ENCODE results near the gene ARL8B. TPM values are rescaled to one million over a fixed set of nuclear protein-coding genes. Genes with fewer than 3 reads are reported as not detected.

ARL8B gene
- polyA plus RNA-seq, 1 of the 3 experiments (the other 2 are of a cell fraction): 21.9 TPM

GRCh38 chr3:5133239-5134018 is 11.3 kb downstream of the ARL8B start:
- Histone ChIP-seq H3K36me3 (replicated peaks in 1 of 2; ENCODE audit: control insufficient read depth in 1 of 2, insufficient read depth in 2 of 2, low read length in 1 of 2) (peaks cover 0 to 5% of the 10 kb centered on the region in 2 experiments), H3K79me2 (ENCODE audit: insufficient read depth) (peaks cover 100% of the 10 kb centered on the region), H3K4me3 (ENCODE audit: low read depth in 2 of 2, low read length in 1 of 2) (no peak overlapping the region), H3K9me2 (no peaks in the 10 kb centered on the region), H3K27ac (ENCODE audit: low read depth in 2 of 2, low read length in 1 of 2) (no peak overlapping the region), H3K4me1 (ENCODE audit: control insufficient read depth in 1 of 2, insufficient read depth in 2 of 2, low read depth in 1 of 2, low read length in 1 of 2) (peaks cover 6 to 13% of the 10 kb centered on the region in 2 experiments; a peak in 3 of 4 replicates), H3F3A (replicated peaks; ENCODE audit: insufficient read depth) (peaks cover 16% of the 10 kb centered on the region), H3K27me3 (ENCODE audit: insufficient read depth) (no peaks in the 10 kb centered on the region), H3K9me3 (no peaks in the 10 kb centered on the region), H3K4me2 (no peak overlapping the region), H2AFZ (ENCODE audit: low read depth) (no peak overlapping the region), H4K20me1 (ENCODE audit: insufficient read depth) (peaks cover 71% of the 10 kb centered on the region), H3K9ac (no peak overlapping the region)
- 87% methylated on average over 7 of the region's 7 CpGs for WGBS (ENCODE audit: low lambda C conversion rate)
- TF ChIP-seq USF2 (IDR thresholded peaks at IDR 0.05; ENCODE audit: borderline replicate concordance, low read depth, low read length) (no peak), USF1 (IDR thresholded peaks at IDR 0.05; ENCODE audit: borderline replicate concordance, low read depth) (no peak), POLR2AphosphoS5 (IDR thresholded peaks at IDR 0.05; ENCODE audit: low read depth, low read length) (no peak), PBX3 (IDR thresholded peaks at IDR 0.05) (no peak), JUND (IDR thresholded peaks at IDR 0.05) (no peak), EZH2phosphoT487 (IDR thresholded peaks at IDR 0.05; ENCODE audit: borderline replicate concordance, low read depth) (no peak)
- DNase-seq: no peak
- CTCF ChIA-PET: interaction anchor here (1.6 kb wide), 1 partner anchor 11 kb away, joined by 7 read pairs; the partner anchor contains the start of gene ARL8B
- POLR2A ChIA-PET: no interaction called here

GRCh38 chr3:5134019-5134391 is 11.9 kb downstream of the ARL8B start:
- Histone ChIP-seq H3F3A (replicated peaks; ENCODE audit: insufficient read depth) (peaks cover 21% of the 10 kb centered on the region), H2AFZ (ENCODE audit: low read depth) (no peak overlapping the region), H3K9me2 (no peaks in the 10 kb centered on the region), H3K36me3 (replicated peaks in 1 of 2; ENCODE audit: control insufficient read depth in 1 of 2, insufficient read depth in 2 of 2, low read length in 1 of 2) (no peaks in the 10 kb centered on the region), H3K4me1 (ENCODE audit: control insufficient read depth in 1 of 2, insufficient read depth in 2 of 2, low read depth in 1 of 2, low read length in 1 of 2) (peaks cover 10 to 17% of the 10 kb centered on the region in 2 experiments; a peak in 3 of 4 replicates), H3K79me2 (ENCODE audit: insufficient read depth) (peaks cover 100% of the 10 kb centered on the region), H3K9me3 (no peaks in the 10 kb centered on the region), H4K20me1 (ENCODE audit: insufficient read depth) (peaks cover 72% of the 10 kb centered on the region), H3K4me2 (no peak overlapping the region), H3K27me3 (ENCODE audit: insufficient read depth) (no peaks in the 10 kb centered on the region), H3K9ac (no peak overlapping the region), H3K4me3 (ENCODE audit: low read depth in 2 of 2, low read length in 1 of 2) (no peak overlapping the region), H3K27ac (ENCODE audit: low read depth in 2 of 2, low read length in 1 of 2) (no peak overlapping the region)
- ChIA-PET POLR2A (no interaction called here), CTCF (interaction anchor here (1.6 kb wide), 1 partner anchor 11 kb away, joined by 7 read pairs; the partner anchor contains the start of gene ARL8B)
- WGBS (ENCODE audit: low lambda C conversion rate): 86% methylated on average over 3 of the region's 3 CpGs
- DNase-seq: no peak
- TF ChIP-seq ZBTB33 (IDR thresholded peaks at IDR 0.05; ENCODE audit: borderline replicate concordance, low read depth): no peak
- TF ChIP-seq REST (IDR thresholded peaks at IDR 0.05; ENCODE audit: low read depth, low read length): no peak
- no peak for TF ChIP-seq YY1 (IDR thresholded peaks at IDR 0.05; ENCODE audit: low read depth)
- TF ChIP-seq RFX5 (IDR thresholded peaks at IDR 0.05; ENCODE audit: low read length): no peak
- no peak for TF ChIP-seq CHD2 (IDR thresholded peaks at IDR 0.05; ENCODE audit: low read length, partially characterized antibody)
- TF ChIP-seq SIN3A (IDR thresholded peaks at IDR 0.05; ENCODE audit: borderline replicate concordance, low read depth, low read length): no peak
- no peak for TF ChIP-seq EP300 (IDR thresholded peaks at IDR 0.05; ENCODE audit: borderline replicate concordance in 1 of 2, low read depth in 1 of 2, low read length in 1 of 2)
- no peak for TF ChIP-seq TCF12 (IDR thresholded peaks at IDR 0.05)
- TF ChIP-seq PBX3 (IDR thresholded peaks at IDR 0.05): no peak
- TF ChIP-seq MEF2A (IDR thresholded peaks at IDR 0.05; ENCODE audit: borderline replicate concordance, low read depth): no peak
- no peak for TF ChIP-seq ELF1 (IDR thresholded peaks at IDR 0.05)
- TF ChIP-seq NFIC (IDR thresholded peaks at IDR 0.05; ENCODE audit: borderline replicate concordance): no peak
